ENCODE results near the gene CYP4F3.
"Not testable (repeated sequence)": the region's sequence is repeated elsewhere in the genome, so short reads cannot be mapped to it uniquely, and the experiment has no call there.

The CYP4F3 gene

DNA sequence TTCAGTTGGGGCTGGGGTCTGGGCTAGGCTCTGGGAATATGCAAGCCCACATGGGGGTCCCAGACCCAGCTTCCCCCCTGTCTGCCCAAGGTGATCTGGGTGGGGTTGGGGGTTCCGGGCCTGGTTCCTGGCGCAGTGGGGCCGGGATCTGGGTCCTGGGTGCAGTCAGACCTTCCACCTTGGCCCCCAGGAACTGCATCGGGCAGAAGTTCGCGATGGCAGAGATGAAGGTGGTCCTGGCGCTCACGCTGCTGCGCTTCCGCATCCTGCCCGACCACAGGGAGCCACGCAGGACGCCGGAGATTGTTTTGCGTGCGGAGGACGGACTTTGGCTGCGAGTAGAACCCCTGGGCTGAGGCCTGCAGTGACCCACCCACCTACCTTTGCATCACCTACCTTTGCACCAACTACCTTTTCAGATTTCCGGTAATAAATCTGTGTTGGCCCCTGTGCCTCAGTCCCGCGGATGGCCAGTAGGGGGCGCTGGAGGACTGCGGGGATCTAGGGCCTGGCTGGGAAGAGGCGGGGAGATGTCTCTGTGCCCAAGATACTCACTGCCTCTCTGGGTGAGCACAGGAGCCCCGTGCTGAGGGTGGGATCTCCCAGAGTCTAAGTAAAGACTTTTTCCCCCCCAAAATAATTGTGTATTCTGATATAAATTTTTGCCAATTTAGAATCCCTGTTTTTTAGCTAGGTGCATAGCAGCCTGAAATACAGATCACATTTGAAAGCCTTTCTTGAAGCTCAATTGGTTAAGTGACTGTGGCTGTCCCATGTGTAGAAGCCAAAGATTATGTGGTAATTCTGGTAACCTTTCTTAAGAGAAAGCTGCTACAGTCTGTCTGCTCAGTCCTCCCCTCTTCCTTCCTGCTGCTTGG lies 11.5 kb upstream of the CYP4F3 start:
- DNase-seq (ENCODE audit: insufficient read length, low spot score) = peak; percentile 75
- FAIRE-seq = peak; percentile 82

- peak; percentile 24 for DNase-seq (ENCODE audit: insufficient read length, low spot score)
- FAIRE-seq = no peak
Observed at GRCh38 chr19:15631817-15632216, 8.9 kb upstream of the CYP4F3 start.

GRCh38 chr19:15633082-15633835 lies 7.4 kb upstream of the CYP4F3 start:
- no peak for DNase-seq (ENCODE audit: insufficient read length, low spot score)
- FAIRE-seq = no peak

DNA sequence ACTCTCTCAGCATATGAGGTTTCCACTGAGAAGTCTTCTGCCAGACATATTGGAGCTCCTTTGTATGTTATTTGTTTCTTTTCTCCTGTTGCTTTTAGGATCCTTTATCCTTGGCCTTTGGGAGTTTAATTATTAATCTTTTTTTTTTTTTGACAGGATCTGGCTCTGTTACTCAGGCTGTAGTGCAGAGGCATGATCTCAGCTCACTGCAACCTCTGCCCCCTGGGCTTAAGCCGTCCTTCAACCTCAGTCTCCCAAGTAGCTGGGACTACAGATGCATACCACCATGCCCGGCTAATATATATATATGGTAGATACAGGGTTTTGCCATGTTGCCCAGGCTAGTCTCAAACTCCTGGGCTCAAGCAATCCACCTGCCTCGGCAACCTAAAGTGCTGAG lies 6.6 kb upstream of the CYP4F3 start:
- FAIRE-seq = no peak
- no peak for DNase-seq (ENCODE audit: insufficient read length, low spot score)

DNA sequence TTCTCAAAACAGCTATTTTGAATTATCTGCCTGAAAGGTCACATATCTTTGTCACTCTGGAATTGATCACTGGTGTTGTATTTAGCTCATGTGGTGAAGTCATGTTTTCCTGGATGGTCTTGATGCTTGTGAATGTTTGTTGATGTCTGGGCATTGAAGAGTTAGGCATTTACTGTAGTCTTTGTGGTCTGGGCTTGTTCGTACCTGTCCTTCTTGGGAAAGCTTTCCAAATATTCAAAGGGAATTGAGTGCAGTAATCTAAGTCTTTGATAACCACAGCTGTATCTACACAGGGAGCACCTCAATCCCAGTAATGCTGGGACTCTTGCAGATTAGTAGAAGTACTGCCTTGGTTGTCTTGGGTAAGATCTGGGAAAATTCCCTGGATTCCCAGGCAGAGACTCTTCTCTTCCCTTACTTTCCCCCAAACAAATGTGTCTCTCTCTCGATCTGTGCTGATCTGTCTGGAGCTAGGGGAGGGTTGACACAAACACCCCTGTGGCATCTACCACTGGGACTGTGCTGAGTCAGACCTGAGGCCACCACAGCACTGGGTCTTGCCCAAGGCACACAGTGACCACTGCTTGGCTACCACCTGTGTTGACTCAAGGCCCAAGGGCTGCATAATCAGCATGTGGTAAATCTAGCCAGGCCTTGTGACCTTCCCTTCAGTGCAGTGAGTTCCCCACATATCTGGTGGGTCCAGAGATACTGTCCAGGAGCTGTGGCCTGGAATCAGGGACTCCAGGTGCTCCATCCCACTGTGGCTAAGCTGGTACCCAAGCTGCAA lies 5.5 kb upstream of the CYP4F3 start:
- FAIRE-seq (no peak), DNase-seq (ENCODE audit: insufficient read length, low spot score) (no peak)

GRCh38 chr19:15636026-15636425 lies 4.7 kb upstream of the CYP4F3 start:
- DNase-seq (ENCODE audit: insufficient read length, low spot score) = no peak
- no peak for FAIRE-seq

DNA sequence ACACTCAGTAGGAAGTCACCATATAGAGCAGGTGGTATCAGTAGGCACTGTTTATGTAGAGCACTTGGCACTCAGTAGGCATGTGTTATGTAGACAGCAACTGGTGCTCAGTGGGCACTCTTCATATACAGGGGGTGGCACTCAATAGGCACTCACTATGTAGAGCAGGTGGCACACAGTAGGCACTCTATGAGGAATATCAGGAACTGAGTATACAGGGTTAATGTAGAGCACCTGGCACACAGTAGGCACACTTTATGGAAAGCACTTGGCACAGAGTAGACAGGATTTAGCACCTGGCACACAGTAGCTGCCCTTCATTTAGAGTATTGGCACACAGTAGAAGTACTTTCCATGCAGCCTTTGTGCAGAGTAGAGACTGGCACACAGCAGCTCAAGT lies 1.1 kb upstream of the CYP4F3 start:
- no peak for DNase-seq (ENCODE audit: insufficient read length, low spot score)
- no peak for FAIRE-seq

GRCh38 chr19:15640904-15641597 lies 354 bp downstream of the CYP4F3 start:
- DNase-seq (ENCODE audit: insufficient read length, low spot score) (no peak), FAIRE-seq (no peak)

DNA sequence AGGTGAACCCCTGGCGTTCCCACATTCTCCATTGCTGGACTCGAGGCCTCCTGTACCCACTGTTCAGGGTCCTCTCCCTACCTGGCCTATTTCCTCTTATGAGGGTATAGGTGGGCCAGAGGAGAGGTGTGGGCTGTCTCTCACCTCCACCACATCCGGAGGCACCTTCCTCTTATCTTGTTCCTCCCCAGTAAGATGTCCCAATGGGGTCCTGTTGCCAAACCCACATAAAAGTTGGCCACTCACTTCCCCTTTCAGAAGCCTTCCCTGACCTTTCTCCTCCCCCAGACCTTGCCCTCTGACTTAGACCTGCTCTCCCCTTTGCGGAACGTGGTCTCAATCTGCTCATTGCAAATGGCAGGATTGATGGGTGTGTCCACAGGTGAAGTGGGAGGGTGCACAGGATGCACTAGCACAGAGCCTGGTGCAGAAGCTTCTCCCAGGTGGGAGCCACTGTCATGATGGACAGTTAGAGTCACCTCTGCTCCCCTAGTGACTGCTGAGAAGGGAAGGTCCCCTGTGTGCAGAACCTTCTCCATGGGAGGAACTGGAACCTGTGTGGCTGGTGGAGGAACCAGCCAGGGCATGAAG lies 1.3 kb downstream of the CYP4F3 start:
- FAIRE-seq (no peak), DNase-seq (ENCODE audit: insufficient read length, low spot score) (no peak)

GRCh38 chr19:15642807-15643206 lies 2.1 kb downstream of the CYP4F3 start:
- FAIRE-seq (no peak), DNase-seq (ENCODE audit: insufficient read length, low spot score) (no peak)

GRCh38 chr19:15643387-15643786 lies 2.7 kb downstream of the CYP4F3 start:
- FAIRE-seq (no peak), DNase-seq (ENCODE audit: insufficient read length, low spot score) (no peak)

DNA sequence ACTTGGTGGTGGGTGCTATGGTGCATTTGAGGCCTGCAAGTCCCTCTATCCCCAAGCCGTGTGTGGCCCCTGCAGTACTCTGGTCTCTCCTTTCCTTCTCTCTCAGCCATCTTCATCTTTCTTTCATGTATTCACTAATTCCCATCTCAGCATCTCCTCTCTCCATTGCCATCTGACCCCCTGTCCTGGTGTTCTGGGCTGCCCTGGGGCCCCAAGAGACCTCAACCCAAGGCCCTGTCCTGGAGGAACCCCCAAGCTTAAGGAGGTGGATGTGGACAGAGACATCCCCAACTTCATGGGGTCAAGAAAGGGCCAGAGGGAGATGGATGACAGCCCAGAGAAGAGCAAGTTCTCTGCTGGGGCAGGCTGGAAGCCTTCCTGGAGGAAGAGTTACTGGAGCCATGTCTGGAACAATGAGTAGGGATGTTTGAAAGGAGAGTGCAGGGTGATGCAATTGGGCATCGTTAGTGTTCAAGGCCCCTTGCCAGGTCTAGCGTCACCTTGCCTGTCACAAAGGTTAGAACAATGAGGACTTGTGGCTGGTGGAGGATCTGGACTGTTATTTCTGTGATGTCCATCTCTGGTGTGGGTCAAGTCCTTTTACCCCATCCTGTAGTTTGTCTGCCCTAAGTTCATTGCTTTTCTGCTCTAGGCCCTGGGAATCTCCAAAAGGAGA lies 3.5 kb downstream of the CYP4F3 start:
- DNase-seq (ENCODE audit: insufficient read length, low spot score) = no peak
- no peak for FAIRE-seq

DNA sequence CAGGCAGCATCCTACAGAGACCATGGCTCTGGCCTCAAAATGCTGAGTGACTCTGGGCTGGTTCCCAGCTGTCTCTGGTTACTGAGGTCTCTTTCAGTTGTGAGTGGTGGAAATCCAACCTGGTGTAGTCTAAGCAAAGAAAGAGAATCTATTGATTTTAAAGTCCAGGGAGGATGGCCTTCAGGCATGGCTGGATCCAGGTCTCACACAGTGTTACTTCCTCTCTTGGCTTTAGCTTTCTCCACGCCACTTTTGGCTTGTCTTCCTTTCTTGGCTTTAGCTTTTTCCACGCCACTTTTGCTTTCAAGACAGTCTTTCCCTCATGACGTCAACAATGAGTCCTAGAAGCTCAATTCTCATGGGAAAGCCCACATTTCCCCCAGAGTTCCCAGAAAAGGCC lies 4.1 kb downstream of the CYP4F3 start:
- DNase-seq (ENCODE audit: insufficient read length, low spot score) (no peak), FAIRE-seq (no peak)

- DNase-seq (ENCODE audit: insufficient read length, low spot score) = no peak
- FAIRE-seq = no peak
Observed at GRCh38 chr19:15649526-15649925, 8.8 kb downstream of the CYP4F3 start.

- DNase-seq (ENCODE audit: insufficient read length, low spot score) = not testable (repeated sequence)
Observed at GRCh38 chr19:15650123-15650522, 9.4 kb downstream of the CYP4F3 start.

GRCh38 chr19:15651791-15652190 lies 11.1 kb downstream of the CYP4F3 start:
- no peak for FAIRE-seq

More at GRCh38 chr19:15650123-15650522, 9.4 kb downstream of the CYP4F3 start:
- not testable (repeated sequence) for FAIRE-seq

GRCh38 chr19:15652559-15653278 lies 12.0 kb downstream of the CYP4F3 start:
- no peak for FAIRE-seq
- no peak for DNase-seq (ENCODE audit: insufficient read length, low spot score)

More at GRCh38 chr19:15651791-15652190, 11.1 kb downstream of the CYP4F3 start:
- no peak for DNase-seq (ENCODE audit: insufficient read length, low spot score)

DNA sequence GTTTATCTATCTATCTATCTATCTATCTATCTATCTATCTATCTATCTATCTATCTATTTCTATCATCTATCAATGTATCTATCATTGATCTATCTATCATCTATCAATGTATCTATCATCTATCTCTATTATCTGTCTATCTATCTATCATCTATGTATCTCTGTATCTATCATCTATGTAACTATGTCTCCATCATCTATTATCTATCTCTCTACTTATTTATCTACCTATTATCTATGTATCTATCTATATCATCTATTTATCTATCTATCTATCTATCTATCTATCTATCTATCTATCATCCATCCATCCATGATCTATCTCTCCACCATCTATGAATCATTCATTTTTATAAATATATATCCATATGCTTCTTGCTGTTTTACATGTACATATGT lies 15.8 kb downstream of the CYP4F3 start:
- no peak for FAIRE-seq

DNA sequence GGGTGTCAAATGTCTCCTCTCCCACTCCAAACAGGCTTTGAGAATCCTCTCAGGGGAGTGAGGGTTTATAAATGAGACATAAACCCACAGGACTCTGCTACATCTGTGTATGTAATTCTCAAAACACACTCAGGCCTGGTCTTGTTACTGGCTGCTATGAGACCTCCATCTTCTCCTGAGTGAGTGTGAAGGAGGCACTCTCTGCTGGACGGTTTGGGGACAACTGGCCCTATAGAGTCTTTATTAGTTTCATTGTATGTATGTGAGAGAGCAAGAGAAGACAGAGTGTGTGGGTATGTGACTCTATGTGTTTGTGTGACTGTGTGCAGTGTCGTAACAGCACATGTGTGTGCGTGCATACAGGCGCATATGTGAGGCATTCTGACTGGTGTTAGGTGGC lies 22.6 kb downstream of the CYP4F3 start:
- DNase-seq (ENCODE audit: insufficient read length, low spot score) (no peak), FAIRE-seq (no peak)

More for the DNA sequence above, 15.8 kb downstream of the CYP4F3 start:
- no peak for DNase-seq (ENCODE audit: insufficient read length, low spot score)
